HG03460 (cell line): ENCODE measurements around the gene KLHL21.

Experiments
- ATAC-seq: cut with Tn5 transposase; IDR thresholded peaks from one replicate; pipeline ENCODE4 v1.9.1; 2021; ENCODE audit not compliant: unreplicated experiment

Gene KLHL21

DNA sequence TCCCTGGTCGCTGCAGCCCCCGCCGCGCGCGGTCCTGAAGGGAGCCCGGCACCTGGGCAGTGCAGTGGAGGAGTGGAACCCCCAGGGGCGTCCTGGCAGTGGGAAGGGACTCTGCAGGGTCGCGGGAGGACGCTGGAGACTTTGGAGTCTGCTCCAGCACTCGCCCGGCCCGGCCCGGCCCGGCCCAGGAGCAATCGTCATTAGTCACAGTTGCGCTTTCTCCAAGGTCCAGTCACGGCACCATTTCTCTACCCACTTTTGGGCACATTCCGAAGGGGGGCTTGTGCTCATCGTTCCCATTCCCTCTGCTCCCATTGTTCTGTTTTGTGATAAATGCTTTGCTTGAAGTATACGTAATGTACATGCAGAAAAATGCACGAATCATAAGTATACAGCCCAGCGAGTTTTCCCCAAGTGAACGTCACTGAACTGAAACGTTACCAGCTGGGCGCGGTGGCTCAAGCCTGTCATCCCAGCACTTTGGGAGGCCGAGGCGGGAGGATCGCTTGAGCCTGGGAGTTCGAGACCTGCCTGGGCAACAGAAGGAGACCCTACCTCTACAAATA is 23.0 kb upstream of the KLHL21 start:
- no peak for ATAC-seq

- peak; percentile 78 for ATAC-seq
These were observed 22.3 kb upstream of the KLHL21 start, which contains the start of gene THAP3 for GRCh38 chr1:6624710-6625583. Gene THAP3 (plus strand): TSS chr1:6624868. CDS start chr1:6625219, 351 bp downstream.

- no peak for ATAC-seq
These were observed 20.7 kb upstream of the KLHL21 start for GRCh38 chr1:6623269-6623965.

DNA sequence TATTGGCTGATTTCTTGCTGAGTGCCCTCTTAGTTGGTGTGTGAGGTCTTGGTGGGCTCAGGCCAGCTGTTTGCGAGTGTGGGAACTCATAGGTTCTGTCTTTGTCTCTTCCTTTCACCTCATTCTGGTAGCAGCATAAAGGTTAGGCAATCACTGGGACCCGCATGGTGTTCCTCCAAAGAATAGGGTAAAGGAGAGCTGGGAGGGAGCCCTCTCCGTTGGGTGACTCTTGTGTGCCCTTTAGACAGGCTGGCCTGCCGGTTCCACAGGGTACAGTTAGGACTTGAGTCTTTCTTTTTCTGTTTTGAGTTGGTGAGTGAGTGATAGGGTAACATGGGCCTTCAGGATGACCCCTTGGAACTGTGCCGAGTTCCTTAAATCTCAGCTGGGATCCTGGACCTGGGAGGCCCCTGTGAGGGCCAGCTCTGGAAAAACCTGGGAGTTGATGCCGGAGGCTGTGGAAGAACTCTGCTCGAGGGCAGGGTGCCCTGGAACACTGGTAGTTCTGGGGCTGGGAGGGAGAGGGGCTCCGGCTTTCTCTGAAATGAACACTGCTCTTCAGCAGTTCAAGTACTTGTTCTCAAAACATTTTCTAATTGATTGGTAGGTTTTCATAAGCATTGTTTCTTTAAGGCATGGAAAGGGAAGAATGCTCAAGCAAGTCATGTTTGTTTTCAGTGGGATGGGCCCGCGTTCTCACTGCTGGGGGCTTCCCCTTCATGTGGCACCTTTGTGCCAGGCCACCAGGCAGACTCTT is 19.9 kb upstream of the KLHL21 start:
- no peak for ATAC-seq

GRCh38 chr1:6621429-6622391 is 19.0 kb upstream of the KLHL21 start:
- no peak for ATAC-seq

- no peak for ATAC-seq
These were observed 16.4 kb upstream of the KLHL21 start for GRCh38 chr1:6619045-6619444.

GRCh38 chr1:6614929-6615785 is 12.5 kb upstream of the KLHL21 start:
- ATAC-seq, result no peak

- no peak for ATAC-seq
These were observed 11.6 kb upstream of the KLHL21 start for GRCh38 chr1:6614019-6614928.

DNA sequence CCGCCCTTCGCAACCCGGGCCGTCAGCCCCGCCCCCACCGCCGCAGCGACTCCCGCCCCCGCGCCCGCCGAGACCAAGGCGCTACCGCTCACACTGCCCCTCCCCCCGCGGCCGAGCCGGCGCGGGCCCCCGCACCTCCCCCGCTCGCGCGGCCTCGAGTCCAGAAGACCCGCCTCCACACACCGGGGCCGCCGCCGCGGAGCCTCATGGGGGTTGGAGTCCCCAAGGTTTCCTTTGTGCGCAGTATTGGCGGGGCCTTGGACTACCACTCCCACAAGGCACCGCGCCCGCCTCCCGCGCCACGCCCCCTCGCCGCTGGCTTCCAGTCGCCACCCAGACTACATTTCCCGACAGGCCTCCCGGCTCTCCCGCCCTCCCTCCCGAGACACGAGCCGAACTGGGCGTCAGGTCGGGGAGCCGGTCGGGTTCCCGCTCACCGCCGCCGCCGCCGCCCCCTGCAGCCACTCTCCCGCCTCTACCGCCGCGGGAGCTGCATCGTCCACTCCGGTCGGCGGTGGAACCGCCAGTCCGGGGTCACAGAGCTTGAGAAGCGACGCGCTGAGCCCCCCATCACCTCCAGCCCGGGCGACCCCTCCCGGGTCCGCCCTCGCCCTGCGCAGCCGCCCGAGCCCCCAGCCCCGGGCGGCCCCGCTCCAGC is 10.8 kb upstream of the KLHL21 start, which contains the start of gene PHF13:
PHF13 (plus strand) TSS at position 371 of the 658 bp plus-strand sequence. CDS start 336 bp downstream, outside the sequence.
- ATAC-seq, result peak; percentile 91

- ATAC-seq, result peak; percentile 36
These were observed 10.1 kb upstream of the KLHL21 start for GRCh38 chr1:6612641-6613360.

GRCh38 chr1:6603915-6604558 is 1.4 kb upstream of the KLHL21 start:
- no peak for ATAC-seq

DNA sequence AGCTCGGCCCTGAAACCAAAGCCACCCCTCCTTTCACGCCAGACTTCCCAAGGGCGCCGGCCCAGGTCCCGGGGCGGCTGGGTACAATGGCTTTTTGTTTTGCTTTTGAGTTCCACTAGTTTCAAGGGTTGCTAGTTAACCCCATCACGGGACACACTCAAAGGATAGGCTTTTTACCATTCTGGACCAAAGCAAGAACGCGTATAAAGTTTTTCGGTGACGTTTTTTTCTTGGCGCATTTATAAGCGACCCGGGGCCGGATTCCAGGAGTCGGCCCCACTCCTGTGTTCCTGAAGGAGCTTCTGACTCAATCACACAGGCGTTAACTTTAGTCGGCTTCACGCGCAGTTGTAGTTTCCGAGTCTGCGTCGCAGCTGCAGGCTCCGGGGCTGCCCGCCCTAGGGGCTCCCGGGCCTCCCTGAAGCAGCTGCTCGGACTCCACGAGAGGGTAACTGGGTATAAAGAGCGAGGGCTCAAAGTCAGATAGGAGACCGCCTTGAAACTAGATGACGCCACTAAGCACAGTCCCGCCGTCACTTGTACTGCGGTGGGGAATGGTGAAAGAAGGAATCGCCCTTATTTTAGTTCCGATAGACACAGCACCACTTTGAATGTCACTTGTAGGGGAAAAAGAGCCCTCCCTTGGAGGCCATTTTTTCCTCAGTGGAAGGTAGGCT is 707 bp upstream of the KLHL21 start:
- peak; percentile 22 for ATAC-seq

DNA sequence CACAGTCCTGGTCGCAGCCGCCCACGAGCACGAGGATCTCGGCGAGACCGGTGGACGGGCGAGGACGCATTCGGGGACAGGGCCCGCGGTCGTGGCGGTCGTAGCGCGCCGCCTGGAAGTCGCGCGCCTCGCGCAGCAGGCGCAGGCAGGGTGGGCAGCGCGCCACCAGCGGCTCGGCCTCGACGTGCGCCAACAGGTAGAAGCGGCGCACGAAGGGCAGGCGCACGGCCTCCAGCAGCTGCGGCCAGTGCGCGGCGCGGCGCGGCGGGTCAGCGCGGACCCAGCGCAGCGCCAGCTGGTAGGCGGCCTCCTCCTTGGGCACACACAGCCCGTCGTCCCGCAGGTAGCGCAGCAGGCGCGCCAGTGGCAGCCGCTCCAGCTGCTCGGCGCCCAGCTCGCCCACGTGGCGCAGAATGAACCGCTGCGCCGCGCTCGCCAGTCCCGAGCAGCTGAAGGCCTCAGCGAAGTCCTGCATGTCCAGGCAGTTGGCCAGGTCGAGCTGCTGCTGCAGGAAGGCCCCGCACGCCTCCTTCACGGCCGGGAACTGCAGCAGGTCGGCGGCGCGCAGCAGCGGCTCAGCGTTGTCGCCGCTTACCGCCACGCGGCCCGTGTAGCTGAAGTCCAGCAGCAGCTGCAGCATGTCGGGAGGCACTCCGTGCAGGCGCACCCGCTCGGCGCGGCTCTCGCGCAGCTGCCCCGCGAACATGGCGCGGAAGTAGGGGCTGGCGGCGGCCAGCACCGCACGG is 573 bp downstream of the KLHL21 start:
- peak; percentile 9 for ATAC-seq

DNA sequence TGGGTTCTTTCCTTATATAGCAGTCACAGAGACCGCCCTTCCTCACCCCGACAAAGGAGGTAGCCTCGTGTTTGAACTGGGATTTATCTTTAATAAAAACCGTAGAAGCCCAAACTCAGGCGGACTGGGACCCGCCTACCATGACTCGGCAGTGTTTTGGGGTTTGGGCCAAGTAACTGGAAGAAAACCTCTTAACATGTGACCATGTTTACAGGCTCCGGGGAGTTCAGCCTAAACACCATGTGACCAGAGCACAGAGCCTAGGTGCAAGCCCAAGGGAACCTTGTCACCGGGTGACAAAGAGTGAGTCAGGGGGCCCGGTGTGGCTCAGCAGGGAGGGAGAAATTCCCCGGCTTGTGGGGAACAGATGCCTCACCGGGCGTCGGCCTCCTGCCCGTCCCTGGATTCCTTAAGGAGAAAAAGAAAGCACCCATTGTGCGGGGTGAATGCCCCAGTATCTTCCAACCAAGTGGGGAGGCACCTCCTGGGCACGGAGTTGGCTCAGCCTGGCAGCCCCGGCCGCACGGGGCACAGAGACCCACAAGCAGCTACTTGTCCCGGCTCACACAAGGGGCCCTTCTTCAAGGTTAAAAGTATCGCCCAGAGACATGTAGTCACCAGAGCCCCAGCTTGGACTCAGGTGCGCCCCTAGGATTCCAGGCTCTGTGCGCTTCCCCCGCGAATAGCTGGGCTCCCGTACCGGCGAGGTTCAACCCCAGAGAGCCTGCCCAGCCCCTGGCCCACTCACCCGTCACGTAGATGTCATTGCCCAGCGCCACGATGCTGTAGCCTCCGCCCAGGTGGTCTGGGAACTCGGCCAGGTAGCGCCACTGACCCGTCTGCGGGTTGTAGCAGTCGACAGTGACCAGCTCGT is 1.4 kb downstream of the KLHL21 start:
- ATAC-seq, result no peak
